ENCODE measurements around the gene MTMR10. TPM values are rescaled to one million over a fixed set of nuclear protein-coding genes. Genes with fewer than 3 reads are reported as not detected.

The MTMR10 gene
- total and polyA plus RNA-seq, 3 donors from 2014 or later, result 27.0 to 36.6 (median 35.4) TPM

GRCh38 chr15:30984542-30984941, 6.9 kb downstream of the MTMR10 start:
- Histone ChIP-seq H3K4me1 (peaks cover 33% of the 10 kb centered on the region), H3K36me3 (ENCODE audit: low read depth, missing control alignments) (no peaks in the 10 kb centered on the region), H3K9me3 (no peaks in the 10 kb centered on the region), H3K4me3 (no peak overlapping the region), H3K27me3 (no peaks in the 10 kb centered on the region), H3K27ac (no peak overlapping the region)
- DNase-seq, result no peak
- intact Hi-C loops (cut with DNase I; ENCODE audit: low total_unique reads), result no loop called here
- no peak for TF ChIP-seq CTCF (IDR thresholded peaks at IDR 0.05)
- no peak for TF ChIP-seq POLR2A (IDR thresholded peaks at IDR 0.05)
- 40 to 65% methylated on average over 6 of the region's 6 CpGs for WGBS, 2 donors

- TF ChIP-seq POLR2A (IDR thresholded peaks at IDR 0.05) (no peak), CTCF (IDR thresholded peaks at IDR 0.05) (no peak)
- H3K36me3 ChIP-seq (ENCODE audit: low read depth, missing control alignments), result no peaks in the 10 kb centered on the region
- 46 to 59% methylated on average over 3 of the region's 3 CpGs for WGBS, 2 donors
- no peak overlapping the region for H3K4me3 ChIP-seq
- H3K27me3 ChIP-seq, result no peaks in the 10 kb centered on the region
- H3K27ac ChIP-seq, result no peak overlapping the region
- H3K9me3 ChIP-seq, result no peaks in the 10 kb centered on the region
- DNase-seq, result no peak
- intact Hi-C loops (cut with DNase I; ENCODE audit: low total_unique reads), result no loop called here
- peaks cover 33% of the 10 kb centered on the region for H3K4me1 ChIP-seq
These were observed 7.3 kb downstream of the MTMR10 start for GRCh38 chr15:30984118-30984517.

GRCh38 chr15:30979457-30979856, 12.0 kb downstream of the MTMR10 start:
- Histone ChIP-seq H3K9me3 (no peaks in the 10 kb centered on the region), H3K4me3 (no peak overlapping the region), H3K4me1 (peaks cover 21% of the 10 kb centered on the region), H3K36me3 (ENCODE audit: low read depth, missing control alignments) (no peaks in the 10 kb centered on the region), H3K27me3 (no peaks in the 10 kb centered on the region), H3K27ac (no peak overlapping the region)
- TF ChIP-seq POLR2A (IDR thresholded peaks at IDR 0.05) (no peak), CTCF (IDR thresholded peaks at IDR 0.05) (no peak)
- 89 to 92% methylated on average over 5 of the region's 5 CpGs for whole genome bisulfite sequencing, 2 donors
- intact Hi-C loops (cut with DNase I; ENCODE audit: low total_unique reads), result no loop called here
- no peak for DNase-seq

GRCh38 chr15:30978328-30978727, 13.1 kb downstream of the MTMR10 start:
- intact Hi-C loops (cut with DNase I; ENCODE audit: low total_unique reads), result no loop called here

More at GRCh38 chr15:30978328-30978727, 13.1 kb downstream of the MTMR10 start:
- no peaks in the 10 kb centered on the region for H3K36me3 ChIP-seq (ENCODE audit: low read depth, missing control alignments)
- peaks cover 11% of the 10 kb centered on the region for H3K4me1 ChIP-seq
- H3K27me3 ChIP-seq, result no peaks in the 10 kb centered on the region
- TF ChIP-seq POLR2A (IDR thresholded peaks at IDR 0.05), result no peak
- TF ChIP-seq CTCF (IDR thresholded peaks at IDR 0.05), result no peak
- no peak overlapping the region for H3K27ac ChIP-seq
- DNase-seq, result no peak
- no peaks in the 10 kb centered on the region for H3K9me3 ChIP-seq
- H3K4me3 ChIP-seq, result no peak overlapping the region
